Fibroblast of villous mesenchyme (primary cell): ENCODE data around the gene NFE2L1. TPM values are rescaled to one million over a fixed set of nuclear protein-coding genes. Genes with fewer than 3 reads are reported as not detected.
A peak's percentile ranks its signal among the peaks of the same experiment; 100 is the strongest.

Experiments
- DNase-seq: peaks from one replicate; pipeline ENCODE4 v3.0.0-alpha.2; 2010; ENCODE audit warnings: low read depth
- H3K4me3 ChIP-seq: 2 replicates; pipeline ENCODE4 v1.5.1; 2011; ENCODE audit warnings: low read depth, mild to moderate bottlenecking, low read length
- total RNA-seq: library from RNA; depleted of rRNA; stranded (reverse); fragments of >200 nt; gene quantifications from 2 replicates; pipeline ENCODE4 v1.2.3, GENCODE V29; 2012
- TF ChIP-seq, protein P1 (sequence below): IDR thresholded peaks from 2 replicates; pipeline ENCODE4 v1.5.1; 2012; ENCODE audit warnings: low read depth, mild to moderate bottlenecking, low read length; ENCODE audit not compliant: insufficient read depth

Gene NFE2L1
- total RNA-seq, 1 donor, result 110 TPM

DNA sequence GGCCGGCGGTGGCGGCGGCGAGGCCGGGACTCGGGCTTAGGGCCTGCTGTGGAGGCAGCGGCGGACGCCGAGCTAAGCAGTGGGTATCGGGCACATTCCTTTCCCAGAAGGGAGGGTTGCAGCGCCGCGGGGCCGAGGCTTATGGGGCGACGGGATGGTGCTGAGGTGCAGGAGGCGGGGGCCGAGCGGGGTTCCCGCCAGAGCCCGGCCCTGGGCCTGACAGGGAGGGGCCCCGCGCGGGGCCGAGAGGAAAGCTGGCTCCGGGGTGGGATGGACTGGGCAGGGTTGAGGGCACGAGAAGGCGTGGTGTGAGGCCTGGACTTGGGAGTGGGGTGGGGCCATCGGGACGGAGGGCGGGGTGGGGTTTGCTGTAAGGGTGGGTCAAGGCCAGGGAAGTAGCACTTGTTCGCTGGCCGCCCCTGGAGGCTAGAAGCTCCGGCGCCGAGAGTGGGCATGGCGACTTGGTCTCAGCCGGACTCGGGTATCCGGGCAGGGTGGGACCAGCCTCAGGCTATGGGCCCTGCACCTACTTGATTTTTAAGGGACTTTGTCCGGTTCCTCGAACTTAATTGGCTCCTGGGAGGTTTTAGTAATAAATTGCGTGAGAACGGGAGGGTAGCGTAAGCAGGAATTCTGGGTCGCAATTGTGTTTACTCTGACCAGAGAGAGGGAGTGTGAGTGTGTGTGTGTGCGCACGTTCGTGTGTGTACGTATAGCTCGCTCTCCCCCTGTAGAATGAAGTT lies 396 bp downstream of the NFE2L1 start:
- peak overlapping the region; percentile 87 for H3K4me3 ChIP-seq
- DNase-seq, result peak; percentile 95
- TF ChIP-seq, protein P1, sequence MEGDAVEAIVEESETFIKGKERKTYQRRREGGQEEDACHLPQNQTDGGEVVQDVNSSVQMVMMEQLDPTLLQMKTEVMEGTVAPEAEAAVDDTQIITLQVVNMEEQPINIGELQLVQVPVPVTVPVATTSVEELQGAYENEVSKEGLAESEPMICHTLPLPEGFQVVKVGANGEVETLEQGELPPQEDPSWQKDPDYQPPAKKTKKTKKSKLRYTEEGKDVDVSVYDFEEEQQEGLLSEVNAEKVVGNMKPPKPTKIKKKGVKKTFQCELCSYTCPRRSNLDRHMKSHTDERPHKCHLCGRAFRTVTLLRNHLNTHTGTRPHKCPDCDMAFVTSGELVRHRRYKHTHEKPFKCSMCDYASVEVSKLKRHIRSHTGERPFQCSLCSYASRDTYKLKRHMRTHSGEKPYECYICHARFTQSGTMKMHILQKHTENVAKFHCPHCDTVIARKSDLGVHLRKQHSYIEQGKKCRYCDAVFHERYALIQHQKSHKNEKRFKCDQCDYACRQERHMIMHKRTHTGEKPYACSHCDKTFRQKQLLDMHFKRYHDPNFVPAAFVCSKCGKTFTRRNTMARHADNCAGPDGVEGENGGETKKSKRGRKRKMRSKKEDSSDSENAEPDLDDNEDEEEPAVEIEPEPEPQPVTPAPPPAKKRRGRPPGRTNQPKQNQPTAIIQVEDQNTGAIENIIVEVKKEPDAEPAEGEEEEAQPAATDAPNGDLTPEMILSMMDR, result no peak

DNA sequence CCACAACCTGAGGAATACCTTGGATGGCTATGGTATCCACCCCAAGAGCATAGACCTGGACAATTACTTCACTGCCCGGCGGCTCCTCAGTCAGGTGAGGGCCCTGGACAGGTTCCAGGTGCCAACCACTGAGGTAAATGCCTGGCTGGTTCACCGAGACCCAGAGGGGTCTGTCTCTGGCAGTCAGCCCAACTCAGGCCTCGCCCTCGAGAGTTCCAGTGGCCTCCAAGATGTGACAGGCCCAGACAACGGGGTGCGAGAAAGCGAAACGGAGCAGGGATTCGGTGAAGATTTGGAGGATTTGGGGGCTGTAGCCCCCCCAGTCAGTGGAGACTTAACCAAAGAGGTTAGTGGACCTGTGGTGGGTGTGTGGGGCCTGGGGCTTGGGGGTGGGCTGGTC lies 3.1 kb downstream of the NFE2L1 start:
- H3K4me3 ChIP-seq, result peak overlapping the region; percentile 50
- TF ChIP-seq, protein P1, result no peak
- no peak for DNase-seq

DNA sequence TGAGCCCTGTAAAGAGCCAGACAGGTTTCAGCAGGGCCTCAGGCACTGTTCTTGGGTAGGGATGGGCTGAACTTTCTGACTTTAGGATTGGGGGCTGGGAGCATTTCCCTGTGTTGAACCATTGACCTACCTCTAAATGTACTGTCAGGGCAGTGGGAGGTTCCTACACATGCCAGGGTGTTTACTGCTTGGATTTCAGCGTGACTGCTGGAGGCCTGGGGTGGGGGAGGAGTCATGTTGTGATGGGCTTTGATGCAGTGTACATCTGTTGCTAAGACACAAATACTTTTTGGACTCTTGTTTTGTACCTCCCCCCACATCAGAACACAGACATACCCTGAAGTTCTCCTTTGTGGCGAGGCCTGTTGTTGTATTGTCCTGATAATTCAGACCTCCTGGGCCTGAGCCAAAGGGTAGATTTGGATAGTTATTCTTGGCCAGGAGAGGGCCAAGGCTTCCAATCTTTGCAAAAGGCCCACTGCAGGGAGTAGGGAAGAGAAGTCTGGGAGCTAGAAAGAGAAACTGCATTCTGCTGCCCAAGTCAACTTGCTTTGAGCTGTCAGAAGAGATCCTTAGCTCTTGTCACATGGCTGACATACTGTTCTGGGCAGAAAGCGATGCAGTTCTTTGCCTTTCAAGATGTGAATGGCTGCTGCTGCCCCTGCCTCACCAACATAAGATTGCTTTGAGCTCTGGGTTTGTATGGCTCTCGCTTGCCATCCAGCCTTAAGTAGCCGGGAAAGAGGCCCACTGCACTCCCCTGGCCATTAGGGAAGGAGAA lies 3.7 kb downstream of the NFE2L1 start:
- TF ChIP-seq, protein P1, result peak; percentile 30
- peak; percentile 92 for DNase-seq
- peak overlapping the region; percentile 50 for H3K4me3 ChIP-seq

DNA sequence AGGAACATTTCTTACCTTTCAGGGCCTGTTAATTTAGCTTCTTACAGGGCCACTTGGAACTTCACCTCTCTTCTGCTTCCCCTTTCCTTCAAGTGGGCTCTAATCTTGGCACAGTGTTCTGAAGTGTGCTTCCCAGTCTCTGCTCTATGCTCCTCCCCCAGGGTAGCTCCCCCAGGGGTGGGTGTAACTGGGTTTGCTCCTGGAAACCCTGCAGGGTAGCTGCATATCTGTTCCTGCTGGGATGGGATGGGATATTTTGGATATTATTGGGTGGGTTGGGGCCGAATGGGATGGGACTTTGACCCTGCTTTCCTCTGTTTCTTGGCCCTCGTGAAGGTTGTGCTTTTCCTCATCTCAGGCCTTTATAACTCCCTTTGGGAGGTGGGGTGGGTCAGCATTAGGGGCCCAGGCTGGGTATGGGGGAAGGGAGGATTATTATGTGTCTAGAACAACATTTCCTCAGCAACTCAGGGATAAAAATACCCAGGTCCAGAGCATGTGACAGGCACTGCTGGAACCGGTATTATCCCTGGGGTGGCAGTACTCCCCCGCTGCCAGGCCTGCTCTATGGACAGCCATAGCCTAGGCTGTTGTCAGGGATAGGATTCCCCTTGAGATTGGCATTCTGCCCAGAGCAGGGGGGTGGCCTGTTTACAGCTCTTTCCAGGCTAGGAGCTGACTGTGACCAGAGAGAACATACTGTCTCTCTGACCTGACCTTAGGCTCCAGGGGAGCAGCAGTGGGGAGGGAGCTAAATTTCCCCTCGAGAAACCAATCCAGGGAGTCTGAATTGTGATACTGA lies 5.0 kb downstream of the NFE2L1 start:
- peak overlapping the region; percentile 50 for H3K4me3 ChIP-seq
- TF ChIP-seq, protein P1, result no peak
- DNase-seq, result peak; percentile 75

DNA sequence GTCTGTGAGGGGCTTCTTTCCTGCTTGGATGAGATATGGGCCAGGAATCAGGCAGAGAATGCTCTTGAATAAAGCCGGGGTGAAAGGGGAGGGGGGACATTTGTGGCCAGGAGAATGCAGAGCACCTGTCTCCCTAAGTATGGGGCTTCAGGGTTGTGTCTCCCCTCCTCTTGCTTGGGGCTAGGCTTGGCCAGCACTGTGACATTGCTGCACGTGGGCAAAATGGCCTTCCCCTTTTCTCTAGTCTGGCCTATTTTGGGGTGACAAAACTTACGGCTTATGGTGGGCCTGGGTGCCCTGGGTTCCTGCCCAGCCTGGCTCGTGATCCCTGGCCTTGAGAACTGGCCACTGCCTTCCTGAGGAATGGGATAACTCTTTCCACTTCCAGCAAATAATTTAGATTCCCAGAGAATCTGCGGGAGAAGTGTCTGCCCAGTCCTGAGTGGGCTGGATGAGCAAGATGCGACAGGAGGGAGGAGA lies 5.6 kb downstream of the NFE2L1 start:
- no peak for DNase-seq
- TF ChIP-seq, protein P1, result no peak
- H3K4me3 ChIP-seq, result peak overlapping the region; percentile 50
